ENCODE measurements around the gene CSNK1D.

The CSNK1D gene

GRCh38 chr17:82294064-82294773, 20.7 kb upstream of the CSNK1D start:
- no peak for DNase-seq

- peak; percentile 96 for DNase-seq
These were observed 19.0 kb upstream of the CSNK1D start for GRCh38 chr17:82292251-82293154.

- no peak for DNase-seq
These were observed 18.2 kb upstream of the CSNK1D start for GRCh38 chr17:82291582-82292250.

GRCh38 chr17:82287868-82288801, 14.6 kb upstream of the CSNK1D start:
- no peak for DNase-seq

- DNase-seq, result no peak
These were observed 13.7 kb upstream of the CSNK1D start for GRCh38 chr17:82287013-82287867.

- DNase-seq, result no peak
These were observed 11.6 kb upstream of the CSNK1D start for GRCh38 chr17:82285141-82285540.

- DNase-seq, result no peak
These were observed 9.8 kb upstream of the CSNK1D start for GRCh38 chr17:82283208-82283749.

- no peak for DNase-seq
These were observed 9.0 kb upstream of the CSNK1D start for GRCh38 chr17:82282239-82283207.

GRCh38 chr17:82281502-82282238, 8.2 kb upstream of the CSNK1D start:
- DNase-seq, result no peak

- no peak for DNase-seq
These were observed 7.6 kb upstream of the CSNK1D start for GRCh38 chr17:82281076-82281475.

- DNase-seq, result no peak
These were observed 7.0 kb upstream of the CSNK1D start for GRCh38 chr17:82280537-82280936.

- no peak for DNase-seq
These were observed 5.4 kb upstream of the CSNK1D start for GRCh38 chr17:82278786-82279391.

- DNase-seq, result no peak
These were observed 4.8 kb upstream of the CSNK1D start for GRCh38 chr17:82278308-82278707.

GRCh38 chr17:82277851-82278250, 4.4 kb upstream of the CSNK1D start:
- no peak for DNase-seq

GRCh38 chr17:82276938-82277337, 3.4 kb upstream of the CSNK1D start:
- no peak for DNase-seq

- DNase-seq, result no peak
These were observed 1.8 kb upstream of the CSNK1D start for GRCh38 chr17:82275326-82275725.

- no peak for DNase-seq
These were observed 877 bp upstream of the CSNK1D start for GRCh38 chr17:82274134-82275020.
